ENCODE measurements around the gene GTF2F1.
"Not testable (repeated sequence)": the region's sequence is repeated elsewhere in the genome, so short reads cannot be mapped to it uniquely, and the experiment has no call there.

The GTF2F1 gene

DNA sequence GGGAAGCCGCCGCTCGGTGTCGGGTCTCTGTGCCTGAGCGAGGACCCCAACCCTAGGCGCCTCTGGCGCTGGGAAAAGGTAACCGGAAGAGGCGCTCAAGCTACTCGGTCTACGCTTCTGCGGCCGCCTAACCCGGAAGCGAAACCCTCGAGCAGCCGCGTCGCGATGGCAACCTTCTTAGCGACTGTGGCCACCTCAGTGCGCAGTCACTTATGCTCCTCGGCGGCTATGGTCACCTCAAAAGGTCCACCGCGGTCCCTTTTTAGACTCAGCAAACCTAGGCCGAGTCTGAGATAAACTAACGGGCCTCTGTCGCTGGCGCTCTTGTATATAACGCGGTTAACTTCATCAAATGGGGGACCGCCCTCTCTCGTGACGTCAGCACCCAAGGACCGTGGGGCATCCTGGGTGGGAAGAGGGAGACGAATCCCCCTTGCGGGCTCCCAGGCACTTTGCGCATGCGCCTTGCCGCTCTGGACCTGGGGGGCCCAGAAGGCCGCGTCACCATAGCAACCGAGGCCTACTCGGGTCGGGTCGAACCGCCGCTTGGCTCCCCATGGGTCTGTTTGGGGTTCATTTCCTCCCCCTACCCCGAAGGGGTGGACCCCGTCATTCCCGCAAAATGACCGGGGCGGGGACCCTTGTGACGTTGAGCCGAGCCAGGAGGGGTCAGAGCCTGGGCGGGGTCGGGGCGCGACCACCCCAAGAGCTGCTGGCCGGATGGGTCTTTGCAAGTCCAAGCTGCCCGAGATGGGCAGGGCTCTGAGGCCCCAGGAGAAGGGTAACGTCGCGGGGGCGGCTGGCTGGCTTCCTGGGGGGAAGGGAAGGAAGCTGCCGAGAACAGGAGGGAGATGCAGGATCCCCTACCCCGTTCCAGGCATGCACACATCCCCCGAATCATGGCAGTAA, at the start of gene GTF2F1:
GTF2F1 (minus strand) TSS at position 91 of the 909 bp plus-strand sequence. CDS start 169 bp downstream, outside the sequence.
- H3K4me3 Mint-ChIP-seq: peak within 1 kb of the TSS; percentile 90
- peak; percentile 93 for ATAC-seq
- H3K27ac Mint-ChIP-seq: peak within 1 kb of the TSS; percentile 97
- H3K4me1 Mint-ChIP-seq: peaks cover 29% of the 10 kb centered on the region
- peaks cover 21% of the 10 kb centered on the region for H3K36me3 Mint-ChIP-seq
- H3K9me3 Mint-ChIP-seq: no peaks in the 10 kb centered on the region
- no peaks in the 10 kb centered on the region for H3K27me3 Mint-ChIP-seq

DNA sequence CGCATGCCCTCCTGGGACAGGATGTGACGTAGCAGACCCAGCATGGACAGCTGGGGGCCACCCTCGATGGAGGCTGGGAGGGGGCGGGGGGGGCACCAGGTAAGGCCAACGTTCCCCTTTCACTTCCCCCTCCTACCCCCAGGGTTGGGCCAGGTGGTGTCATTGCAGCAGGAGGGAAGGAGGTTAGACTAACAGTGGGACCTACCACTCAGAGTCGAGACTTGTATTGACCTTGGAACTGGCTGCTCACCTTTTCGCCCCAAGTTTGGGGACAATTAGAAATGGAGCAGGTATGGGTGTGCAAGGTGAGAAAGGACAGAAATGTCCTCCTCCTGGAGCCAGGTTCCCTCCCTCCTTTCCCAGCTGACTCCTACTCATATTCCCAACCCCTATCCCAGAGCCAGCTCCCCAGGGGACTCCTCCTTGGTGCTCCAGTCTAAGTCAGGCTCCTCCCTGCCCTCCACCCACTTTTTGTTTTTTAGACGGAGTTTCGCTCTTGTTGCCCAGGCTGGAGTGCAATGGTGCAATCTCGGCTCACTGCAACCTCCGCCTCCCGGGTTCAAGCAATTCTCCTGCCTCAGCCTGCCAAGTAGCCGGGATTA, 49.2 kb upstream of the GTF2F1 start:
- H3K4me3 Mint-ChIP-seq: no peak overlapping the region
- H3K4me1 Mint-ChIP-seq: peaks cover 6% of the 10 kb centered on the region
- peaks cover 2% of the 10 kb centered on the region for H3K9me3 Mint-ChIP-seq
- no peak overlapping the region for H3K27ac Mint-ChIP-seq
- ATAC-seq: no peak
- H3K27me3 Mint-ChIP-seq: no peaks in the 10 kb centered on the region
- peaks cover 35% of the 10 kb centered on the region for H3K36me3 Mint-ChIP-seq

- peaks cover 2% of the 10 kb centered on the region for H3K9me3 Mint-ChIP-seq
- peak overlapping the region; percentile 48 for H3K27ac Mint-ChIP-seq
- peaks cover 24% of the 10 kb centered on the region for H3K36me3 Mint-ChIP-seq
- ATAC-seq: no peak
- no peaks in the 10 kb centered on the region for H3K27me3 Mint-ChIP-seq
- peaks cover 6% of the 10 kb centered on the region for H3K4me1 Mint-ChIP-seq
- no peak overlapping the region for H3K4me3 Mint-ChIP-seq
Observed at GRCh38 chr19:6440905-6441304, 47.9 kb upstream of the GTF2F1 start.

- Mint-ChIP-seq H3K27me3 (no peaks in the 10 kb centered on the region), H3K9me3 (no peaks in the 10 kb centered on the region), H3K27ac (peak overlapping the region; percentile 63), H3K4me3 (no peak overlapping the region), H3K4me1 (peaks cover 6% of the 10 kb centered on the region), H3K36me3 (peaks cover 14% of the 10 kb centered on the region)
- ATAC-seq: no peak
Observed at GRCh38 chr19:6439743-6440142, 46.8 kb upstream of the GTF2F1 start.

GRCh38 chr19:6433663-6434062, 40.7 kb upstream of the GTF2F1 start, which contains the start of gene SLC25A41:
Gene SLC25A41 (minus strand): TSS chr19:6433763. CDS start chr19:6433693, 70 bp downstream.
- Mint-ChIP-seq H3K9me3 (no peaks in the 10 kb centered on the region), H3K27me3 (peaks cover 9% of the 10 kb centered on the region), H3K4me3 (no peak within 1 kb of the TSS), H3K4me1 (no peaks in the 10 kb centered on the region), H3K36me3 (no peaks in the 10 kb centered on the region), H3K27ac (no peak within 1 kb of the TSS)
- ATAC-seq: no peak

DNA sequence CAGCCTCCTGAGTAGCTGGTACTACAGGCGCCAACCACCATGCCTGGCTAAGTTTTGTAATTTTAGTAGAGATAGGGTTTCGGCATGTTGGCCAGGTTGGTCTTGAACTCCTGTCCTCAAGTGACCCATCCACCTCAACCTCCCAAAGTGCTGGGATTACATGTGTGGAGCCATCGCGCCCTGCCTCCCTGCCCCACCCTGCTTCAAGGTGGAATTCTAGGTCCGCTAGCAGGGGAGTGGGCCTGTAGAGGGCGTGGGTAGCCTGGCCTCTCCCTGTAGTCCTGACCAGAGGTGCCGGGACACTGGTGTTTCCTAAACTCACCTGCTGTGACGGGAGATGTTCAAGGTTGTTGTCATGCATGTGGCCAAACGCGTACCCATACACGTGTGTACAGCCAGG, 40.2 kb upstream of the GTF2F1 start:
- H3K36me3 Mint-ChIP-seq: no peaks in the 10 kb centered on the region
- peaks cover 9% of the 10 kb centered on the region for H3K27me3 Mint-ChIP-seq
- no peaks in the 10 kb centered on the region for H3K4me1 Mint-ChIP-seq
- no peaks in the 10 kb centered on the region for H3K9me3 Mint-ChIP-seq
- no peak overlapping the region for H3K27ac Mint-ChIP-seq
- H3K4me3 Mint-ChIP-seq: no peak overlapping the region
- no peak for ATAC-seq

GRCh38 chr19:6431891-6432290, 38.9 kb upstream of the GTF2F1 start:
- Mint-ChIP-seq H3K4me3 (no peak overlapping the region), H3K27ac (no peak overlapping the region), H3K4me1 (no peaks in the 10 kb centered on the region), H3K27me3 (peaks cover 9% of the 10 kb centered on the region), H3K36me3 (no peaks in the 10 kb centered on the region), H3K9me3 (no peaks in the 10 kb centered on the region)
- peak; percentile 20 for ATAC-seq

- H3K4me3 Mint-ChIP-seq: no peak overlapping the region
- no peak for ATAC-seq
- no peaks in the 10 kb centered on the region for H3K9me3 Mint-ChIP-seq
- no peaks in the 10 kb centered on the region for H3K36me3 Mint-ChIP-seq
- no peak overlapping the region for H3K27ac Mint-ChIP-seq
- H3K4me1 Mint-ChIP-seq: peaks cover 6% of the 10 kb centered on the region
- peaks cover 9% of the 10 kb centered on the region for H3K27me3 Mint-ChIP-seq
Observed at GRCh38 chr19:6429419-6430221, 36.7 kb upstream of the GTF2F1 start.

- ATAC-seq, H3K27me3 Mint-ChIP-seq, H3K4me1 Mint-ChIP-seq, H3K36me3 Mint-ChIP-seq, H3K9me3 Mint-ChIP-seq, H3K27ac Mint-ChIP-seq, H3K4me3 Mint-ChIP-seq: not testable (repeated sequence)
Observed at GRCh38 chr19:6428692-6429418, 35.9 kb upstream of the GTF2F1 start.

DNA sequence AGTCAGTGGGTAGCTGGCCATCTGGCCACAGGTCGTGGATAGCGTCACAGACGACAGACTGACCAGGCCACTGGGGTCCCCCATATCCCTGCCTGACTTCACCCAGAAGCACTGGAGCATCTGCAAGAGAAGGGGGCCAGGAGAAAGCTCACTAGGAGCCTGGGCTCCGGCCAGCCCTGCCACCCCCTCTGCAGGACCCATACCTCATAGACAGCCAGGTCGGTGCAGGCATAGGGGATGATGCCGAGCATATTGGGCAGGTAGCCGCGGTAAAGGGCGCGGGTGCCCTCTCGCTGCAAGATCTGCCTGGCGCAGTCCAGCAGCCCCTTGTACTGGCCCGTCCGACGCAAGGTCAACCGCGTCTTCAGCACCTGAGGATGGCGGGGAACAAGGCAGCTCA, 34.2 kb upstream of the GTF2F1 start:
- ATAC-seq: no peak
- peaks cover 25% of the 10 kb centered on the region for H3K4me1 Mint-ChIP-seq
- H3K4me3 Mint-ChIP-seq: no peak overlapping the region
- H3K36me3 Mint-ChIP-seq: peaks cover 4% of the 10 kb centered on the region
- no peaks in the 10 kb centered on the region for H3K9me3 Mint-ChIP-seq
- peaks cover 9% of the 10 kb centered on the region for H3K27me3 Mint-ChIP-seq
- H3K27ac Mint-ChIP-seq: no peak overlapping the region

DNA sequence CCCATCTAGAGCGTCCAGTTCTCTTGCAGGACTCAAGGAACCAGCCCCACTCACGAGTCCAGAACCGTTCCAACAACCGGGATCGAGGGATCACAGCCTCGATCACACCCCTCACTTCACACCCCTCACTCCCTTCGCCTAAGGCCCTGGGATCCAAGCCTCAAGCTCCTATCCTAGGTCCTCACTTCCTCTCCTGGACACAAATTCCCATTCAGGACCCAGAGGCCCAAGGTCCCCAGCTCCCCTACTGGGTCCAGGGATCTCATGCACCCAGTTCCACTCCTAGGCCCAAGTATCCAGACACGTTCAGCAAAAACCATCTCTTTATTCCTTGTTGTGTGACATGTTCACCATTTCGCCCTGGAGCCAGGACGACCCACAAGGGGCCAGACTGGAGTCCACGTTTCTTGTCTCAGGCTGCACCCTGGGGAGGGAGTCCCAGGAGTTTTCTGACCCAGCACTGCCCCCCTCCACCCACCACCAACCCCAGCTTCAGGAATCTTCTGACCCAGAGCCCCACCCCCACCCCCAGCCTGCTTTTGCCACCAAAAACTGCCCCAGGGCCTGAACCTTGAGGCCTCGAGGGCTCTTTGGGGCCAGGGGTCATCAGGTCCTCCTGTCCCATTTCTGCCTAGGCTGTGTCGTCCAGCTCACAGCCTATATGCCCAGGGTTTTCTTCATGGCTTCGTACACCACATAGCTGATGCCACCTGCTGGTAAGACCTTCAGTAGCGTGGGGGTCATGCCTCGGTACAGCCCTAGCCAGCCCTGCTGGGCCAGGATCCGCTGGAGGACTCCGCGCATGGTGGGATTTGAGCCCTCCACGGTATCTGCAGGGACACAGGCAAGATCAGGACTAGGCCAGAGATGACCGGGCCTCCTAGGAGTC, 33.0 kb upstream of the GTF2F1 start:
- Mint-ChIP-seq H3K4me3 (peak overlapping the region; percentile 62), H3K27ac (peak overlapping the region; percentile 72), H3K4me1 (peaks cover 35% of the 10 kb centered on the region), H3K9me3 (no peaks in the 10 kb centered on the region), H3K27me3 (no peaks in the 10 kb centered on the region), H3K36me3 (peaks cover 11% of the 10 kb centered on the region)
- ATAC-seq: no peak

- no peaks in the 10 kb centered on the region for H3K9me3 Mint-ChIP-seq
- H3K27me3 Mint-ChIP-seq: no peaks in the 10 kb centered on the region
- peak overlapping the region; percentile 72 for H3K27ac Mint-ChIP-seq
- peaks cover 16% of the 10 kb centered on the region for H3K36me3 Mint-ChIP-seq
- peak overlapping the region; percentile 62 for H3K4me3 Mint-ChIP-seq
- H3K4me1 Mint-ChIP-seq: peaks cover 35% of the 10 kb centered on the region
- peak; percentile 96 for ATAC-seq
Observed at GRCh38 chr19:6424939-6425731, 32.2 kb upstream of the GTF2F1 start.

GRCh38 chr19:6424195-6424938, 31.4 kb upstream of the GTF2F1 start, which contains the start of gene KHSRP:
Gene KHSRP (minus strand): TSS chr19:6424811. CDS start chr19:6424701, 110 bp downstream.
- Mint-ChIP-seq H3K36me3 (peaks cover 22% of the 10 kb centered on the region), H3K4me1 (peaks cover 35% of the 10 kb centered on the region), H3K27me3 (no peaks in the 10 kb centered on the region), H3K27ac (peak within 1 kb of the TSS; percentile 72), H3K4me3 (peak within 1 kb of the TSS; percentile 92), H3K9me3 (no peaks in the 10 kb centered on the region)
- ATAC-seq: no peak
